ENCODE measurements around the gene ZSCAN12.

GRCh38 chr6:28353356-28353755, 46.2 kb downstream of the ZSCAN12 start:
- TF ChIP-seq, protein P1, sequence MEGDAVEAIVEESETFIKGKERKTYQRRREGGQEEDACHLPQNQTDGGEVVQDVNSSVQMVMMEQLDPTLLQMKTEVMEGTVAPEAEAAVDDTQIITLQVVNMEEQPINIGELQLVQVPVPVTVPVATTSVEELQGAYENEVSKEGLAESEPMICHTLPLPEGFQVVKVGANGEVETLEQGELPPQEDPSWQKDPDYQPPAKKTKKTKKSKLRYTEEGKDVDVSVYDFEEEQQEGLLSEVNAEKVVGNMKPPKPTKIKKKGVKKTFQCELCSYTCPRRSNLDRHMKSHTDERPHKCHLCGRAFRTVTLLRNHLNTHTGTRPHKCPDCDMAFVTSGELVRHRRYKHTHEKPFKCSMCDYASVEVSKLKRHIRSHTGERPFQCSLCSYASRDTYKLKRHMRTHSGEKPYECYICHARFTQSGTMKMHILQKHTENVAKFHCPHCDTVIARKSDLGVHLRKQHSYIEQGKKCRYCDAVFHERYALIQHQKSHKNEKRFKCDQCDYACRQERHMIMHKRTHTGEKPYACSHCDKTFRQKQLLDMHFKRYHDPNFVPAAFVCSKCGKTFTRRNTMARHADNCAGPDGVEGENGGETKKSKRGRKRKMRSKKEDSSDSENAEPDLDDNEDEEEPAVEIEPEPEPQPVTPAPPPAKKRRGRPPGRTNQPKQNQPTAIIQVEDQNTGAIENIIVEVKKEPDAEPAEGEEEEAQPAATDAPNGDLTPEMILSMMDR (conservative IDR thresholded peaks at IDR 0.05; ENCODE audit: low read depth in 2 of 2): no peak
- TF ChIP-seq EZH2 (IDR thresholded peaks at IDR 0.05; ENCODE audit: low read depth, unreplicated experiment): no peak
- TF ChIP-seq EZH2phosphoT487 (IDR thresholded peaks at IDR 0.05; ENCODE audit: unreplicated experiment): no peak
- TF ChIP-seq, protein P2, sequence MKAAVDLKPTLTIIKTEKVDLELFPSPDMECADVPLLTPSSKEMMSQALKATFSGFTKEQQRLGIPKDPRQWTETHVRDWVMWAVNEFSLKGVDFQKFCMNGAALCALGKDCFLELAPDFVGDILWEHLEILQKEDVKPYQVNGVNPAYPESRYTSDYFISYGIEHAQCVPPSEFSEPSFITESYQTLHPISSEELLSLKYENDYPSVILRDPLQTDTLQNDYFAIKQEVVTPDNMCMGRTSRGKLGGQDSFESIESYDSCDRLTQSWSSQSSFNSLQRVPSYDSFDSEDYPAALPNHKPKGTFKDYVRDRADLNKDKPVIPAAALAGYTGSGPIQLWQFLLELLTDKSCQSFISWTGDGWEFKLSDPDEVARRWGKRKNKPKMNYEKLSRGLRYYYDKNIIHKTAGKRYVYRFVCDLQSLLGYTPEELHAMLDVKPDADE (IDR thresholded peaks at IDR 0.05): no peak
- no peak for TF ChIP-seq POLR2AphosphoS5 (IDR thresholded peaks at IDR 0.05; ENCODE audit: low read depth)
- TF ChIP-seq NANOG (IDR thresholded peaks at IDR 0.05; ENCODE audit: borderline replicate concordance): no peak
- TF ChIP-seq, protein P3, sequence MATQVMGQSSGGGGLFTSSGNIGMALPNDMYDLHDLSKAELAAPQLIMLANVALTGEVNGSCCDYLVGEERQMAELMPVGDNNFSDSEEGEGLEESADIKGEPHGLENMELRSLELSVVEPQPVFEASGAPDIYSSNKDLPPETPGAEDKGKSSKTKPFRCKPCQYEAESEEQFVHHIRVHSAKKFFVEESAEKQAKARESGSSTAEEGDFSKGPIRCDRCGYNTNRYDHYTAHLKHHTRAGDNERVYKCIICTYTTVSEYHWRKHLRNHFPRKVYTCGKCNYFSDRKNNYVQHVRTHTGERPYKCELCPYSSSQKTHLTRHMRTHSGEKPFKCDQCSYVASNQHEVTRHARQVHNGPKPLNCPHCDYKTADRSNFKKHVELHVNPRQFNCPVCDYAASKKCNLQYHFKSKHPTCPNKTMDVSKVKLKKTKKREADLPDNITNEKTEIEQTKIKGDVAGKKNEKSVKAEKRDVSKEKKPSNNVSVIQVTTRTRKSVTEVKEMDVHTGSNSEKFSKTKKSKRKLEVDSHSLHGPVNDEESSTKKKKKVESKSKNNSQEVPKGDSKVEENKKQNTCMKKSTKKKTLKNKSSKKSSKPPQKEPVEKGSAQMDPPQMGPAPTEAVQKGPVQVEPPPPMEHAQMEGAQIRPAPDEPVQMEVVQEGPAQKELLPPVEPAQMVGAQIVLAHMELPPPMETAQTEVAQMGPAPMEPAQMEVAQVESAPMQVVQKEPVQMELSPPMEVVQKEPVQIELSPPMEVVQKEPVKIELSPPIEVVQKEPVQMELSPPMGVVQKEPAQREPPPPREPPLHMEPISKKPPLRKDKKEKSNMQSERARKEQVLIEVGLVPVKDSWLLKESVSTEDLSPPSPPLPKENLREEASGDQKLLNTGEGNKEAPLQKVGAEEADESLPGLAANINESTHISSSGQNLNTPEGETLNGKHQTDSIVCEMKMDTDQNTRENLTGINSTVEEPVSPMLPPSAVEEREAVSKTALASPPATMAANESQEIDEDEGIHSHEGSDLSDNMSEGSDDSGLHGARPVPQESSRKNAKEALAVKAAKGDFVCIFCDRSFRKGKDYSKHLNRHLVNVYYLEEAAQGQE (IDR thresholded peaks at IDR 0.05; ENCODE audit: unreplicated experiment): no peak
- TF ChIP-seq JUNB (IDR thresholded peaks at IDR 0.05; ENCODE audit: unreplicated experiment): no peak

All from GM23338 (cell line).